Thyroid gland (tissue), 4 donors: Measurements from ENCODE around the gene TMEM38A. TPM values are rescaled to one million over a fixed set of nuclear protein-coding genes. Genes with fewer than 3 reads are reported as not detected.

Experiments used
- DNase-seq, 2 donors: peaks; one replicate each; pipeline ENCODE4 v3.0.0-alpha.2; 2019
- H3K27ac ChIP-seq, 3 donors: fragments of 200-600 bp; sonication (generic); 1 replicate in 2 of 3; 2 replicates in 1 of 3; pipeline ENCODE4 v1.5.1; 2016 to 2019; ENCODE audit warnings: mild to moderate bottlenecking in 1 of 3, moderate library complexity in 1 of 3
- H3K27me3 ChIP-seq: fragments of 200-600 bp; sonication (generic); one replicate; pipeline ENCODE4 v1.5.1; 2019
- H3K36me3 ChIP-seq, 2 donors: fragments of 200-600 bp; sonication (generic); one replicate each; pipeline ENCODE4 v1.5.1; 2016 to 2019
- H3K4me1 ChIP-seq, 2 donors: fragments of 200-600 bp; sonication (generic); one replicate each; pipeline ENCODE4 v1.5.1; 2017 to 2019
- H3K4me3 ChIP-seq, 3 donors: fragments of 200-600 bp; sonication (generic); replicated peaks in 1 of 3; 1 replicate in 2 of 3; 2 replicates in 1 of 3; pipeline ENCODE4 v1.5.1; 2016; ENCODE audit warnings: mild to moderate bottlenecking in 1 of 3
- H3K9me3 ChIP-seq: fragments of 200-600 bp; sonication (generic); one replicate; pipeline ENCODE4 v1.5.1; 2017
- POLR2A ChIP-seq, 2 donors: fragments of 450-650 bp; IDR thresholded peaks; one replicate each; pipeline ENCODE4 v1.6.1; 2017; ENCODE audit warnings: antibody characterized with exemption in 2 of 2, mild to moderate bottlenecking in 2 of 2, moderate library complexity in 1 of 2
- WGBS, 2 donors: methylation state at CpG; one replicate each; pipeline ENCODE4 v1.1.5; 2017; 5-methylcytosine and 5-hydroxymethylcytosine counted together
- intact Hi-C: fragments of 100-400 bp; cut with DNase I; formaldehyde crosslinking; loops from one replicate; pipeline ENCODE4 v1.15.1; 2023
- small RNA-seq: library from RNA; depleted of rRNA; stranded (forward); fragments of <200 nt; gene quantifications from one replicate; pipeline ENCODE3, GENCODE V24; 2016
- total RNA-seq, 4 donors: library from RNA; depleted of rRNA; stranded (reverse); fragments of >200 nt; gene quantifications; one replicate each; pipeline ENCODE4 v1.2.3, GENCODE V29; 2016
- TF ChIP-seq, protein P1 (sequence below), 6 experiments: fragments of 200-600 bp in 3 of 6; fragments of 450-650 bp in 3 of 6; sonication (generic) in 3 of 6; IDR thresholded peaks; one replicate each; pipeline ENCODE4 v1.5.1; 2016 to 2019; ENCODE audit warnings: antibody characterized with exemption in 6 of 6, mild to moderate bottlenecking in 2 of 6, inconsistent platforms in 1 of 6, moderate library complexity in 1 of 6

The TMEM38A gene
- total RNA-seq, 4 donors from 2014 or later: 3.2 to 7.8 (median 5.6) TPM

DNA sequence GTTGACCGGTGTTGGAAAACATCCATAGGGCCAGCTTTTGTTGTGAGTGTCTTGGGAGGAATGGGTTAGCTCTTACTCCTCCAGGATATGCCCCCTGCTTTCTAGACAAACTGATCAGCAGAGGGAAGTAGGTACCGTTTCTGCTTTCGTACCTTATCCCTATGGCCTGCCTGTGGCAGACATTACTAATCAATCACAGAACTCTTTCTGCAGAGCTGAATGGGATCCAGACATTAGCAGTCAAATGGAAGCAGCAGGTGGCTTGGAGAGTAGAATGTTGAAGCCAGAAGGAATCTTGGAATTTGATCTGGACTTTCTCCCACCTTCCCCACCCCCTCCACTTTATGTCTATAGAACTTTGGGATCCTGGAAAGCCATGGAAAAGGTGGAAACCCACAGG, 75.8 kb downstream of the TMEM38A start:
- Histone ChIP-seq H3K4me1 (peaks cover 8 to 11% of the 10 kb centered on the region in 2 donors), H3K36me3 (no peaks in the 10 kb centered on the region), H3K27ac (no peak overlapping the region), H3K9me3 (no peaks in the 10 kb centered on the region), H3K27me3 (no peaks in the 10 kb centered on the region), H3K4me3 (no peak overlapping the region)
- TF ChIP-seq, protein P1, sequence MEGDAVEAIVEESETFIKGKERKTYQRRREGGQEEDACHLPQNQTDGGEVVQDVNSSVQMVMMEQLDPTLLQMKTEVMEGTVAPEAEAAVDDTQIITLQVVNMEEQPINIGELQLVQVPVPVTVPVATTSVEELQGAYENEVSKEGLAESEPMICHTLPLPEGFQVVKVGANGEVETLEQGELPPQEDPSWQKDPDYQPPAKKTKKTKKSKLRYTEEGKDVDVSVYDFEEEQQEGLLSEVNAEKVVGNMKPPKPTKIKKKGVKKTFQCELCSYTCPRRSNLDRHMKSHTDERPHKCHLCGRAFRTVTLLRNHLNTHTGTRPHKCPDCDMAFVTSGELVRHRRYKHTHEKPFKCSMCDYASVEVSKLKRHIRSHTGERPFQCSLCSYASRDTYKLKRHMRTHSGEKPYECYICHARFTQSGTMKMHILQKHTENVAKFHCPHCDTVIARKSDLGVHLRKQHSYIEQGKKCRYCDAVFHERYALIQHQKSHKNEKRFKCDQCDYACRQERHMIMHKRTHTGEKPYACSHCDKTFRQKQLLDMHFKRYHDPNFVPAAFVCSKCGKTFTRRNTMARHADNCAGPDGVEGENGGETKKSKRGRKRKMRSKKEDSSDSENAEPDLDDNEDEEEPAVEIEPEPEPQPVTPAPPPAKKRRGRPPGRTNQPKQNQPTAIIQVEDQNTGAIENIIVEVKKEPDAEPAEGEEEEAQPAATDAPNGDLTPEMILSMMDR (IDR thresholded peaks at IDR 0.05): no peak
- TF ChIP-seq POLR2A (IDR thresholded peaks at IDR 0.05): no peak
- intact Hi-C loops: no loop called here
- WGBS, 2 donors: 72 to 76% methylated on average over 3 of the region's 3 CpGs
- DNase-seq: no peak

DNA sequence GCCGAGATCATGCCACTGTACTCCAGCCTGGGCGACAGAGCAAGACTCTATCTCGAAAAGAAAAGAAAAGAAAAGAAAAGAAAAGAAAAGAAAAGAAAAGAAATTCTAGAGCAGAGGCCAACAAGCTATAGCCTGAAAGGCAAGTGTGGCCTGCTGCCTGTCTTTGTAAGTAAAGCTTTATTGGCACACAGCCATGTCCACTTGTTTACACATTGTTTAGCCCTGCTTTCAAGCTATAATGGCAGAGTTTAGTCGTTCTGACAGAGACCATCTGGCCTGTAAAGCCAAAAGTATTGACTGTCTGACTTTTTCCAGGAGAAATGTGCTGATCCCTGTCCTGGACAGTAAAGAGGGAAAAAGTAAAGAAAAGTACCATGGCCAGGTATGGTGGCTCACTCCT, 77.0 kb downstream of the TMEM38A start:
- Histone ChIP-seq H3K36me3 (no peaks in the 10 kb centered on the region), H3K9me3 (no peaks in the 10 kb centered on the region), H3K27me3 (no peaks in the 10 kb centered on the region), H3K27ac (no peak overlapping the region), H3K4me1 (peaks cover 8 to 11% of the 10 kb centered on the region in 2 donors), H3K4me3 (no peak overlapping the region)
- intact Hi-C loops: no loop called here
- 68 to 71% methylated on average over 4 of the region's 4 CpGs for whole genome bisulfite sequencing, 2 donors
- no peak for DNase-seq
- TF ChIP-seq POLR2A (IDR thresholded peaks at IDR 0.05): no peak
- TF ChIP-seq, protein P1 (IDR thresholded peaks at IDR 0.05): no peak

DNA sequence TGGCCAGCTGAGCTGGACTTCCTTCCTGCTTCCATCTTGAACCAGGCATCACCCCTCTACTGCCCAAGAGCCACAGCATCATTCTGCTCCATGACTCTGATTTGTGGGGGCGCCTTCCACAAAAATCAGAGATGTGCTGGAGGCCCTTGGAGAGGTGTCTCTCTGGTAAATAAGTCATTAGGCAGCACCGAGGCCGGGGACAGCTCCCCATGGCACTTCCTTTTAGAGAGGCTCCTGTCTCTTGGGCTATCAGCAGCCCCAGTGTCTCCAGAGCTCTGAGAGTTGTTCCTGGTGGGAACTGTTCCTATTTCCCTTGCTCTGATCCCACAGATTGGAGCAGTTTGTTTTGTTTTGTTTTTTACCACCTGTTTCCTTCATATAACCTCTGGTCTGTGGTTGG, 78.6 kb downstream of the TMEM38A start:
- WGBS, 2 donors: 46 to 47% methylated on average over 3 of the region's 3 CpGs
- no peak for TF ChIP-seq POLR2A (IDR thresholded peaks at IDR 0.05)
- TF ChIP-seq, protein P1 (IDR thresholded peaks at IDR 0.05): no peak

More for the DNA sequence above, 78.6 kb downstream of the TMEM38A start:
- Histone ChIP-seq H3K9me3 (no peaks in the 10 kb centered on the region), H3K36me3 (no peaks in the 10 kb centered on the region), H3K4me3 (no peak overlapping the region), H3K27me3 (no peaks in the 10 kb centered on the region), H3K4me1 (peaks cover 2 to 4% of the 10 kb centered on the region in 2 donors), H3K27ac (no peak overlapping the region)
- DNase-seq: no peak
- intact Hi-C loops: no loop called here

Small RNA genes lying within 50 kb of the gene (small RNA-seq; reads per million reads assigned to genes)
- not detected for gene AC008737.2

Other genes with a start within 250 kb of the TMEM38A start
- 10 to 100 TPM; 24.4 to 37.4 (median 28.6) TPM for gene EPS15L1, start 189.2 kb upstream of the TMEM38A start, total RNA-seq
- gene CALR3, start 165.0 kb upstream of the TMEM38A start, total RNA-seq: under 1 TPM in 1 of 4 donors, not detected in 3; 0.58 TPM
- 10 to 100 TPM in 3 of 4 donors, 1 to 10 TPM in 1; 8.6 to 12.0 (median 10.6) TPM for gene C19orf44, start 164.7 kb upstream of the TMEM38A start, total RNA-seq
- gene CHERP, start 118.7 kb upstream of the TMEM38A start, total RNA-seq: 10 to 100 TPM in 3 of 4 donors, 1 to 10 TPM in 1; 8.1 to 15.5 (median 11.7) TPM
- 10 to 100 TPM; 33.3 to 49.3 (median 38.6) TPM for gene SLC35E1, start 88.7 kb upstream of the TMEM38A start, total RNA-seq
- gene MED26, start 32.9 kb upstream of the TMEM38A start, total RNA-seq: 10 to 100 TPM in 1 of 4 donors, 1 to 10 TPM in 3; 4.4 to 12.9 (median 8.4) TPM
- 100 to 1,000 TPM in 2 of 4 donors, 10 to 100 TPM in 2; 80.9 to 171 (median 119) TPM for gene SMIM7, start 995 bp upstream of the TMEM38A start, total RNA-seq
- gene NWD1, start 58.7 kb downstream of the TMEM38A start, total RNA-seq: 1 to 10 TPM in 2 of 4 donors, under 1 TPM in 2; 0.38 to 4.9 (median 1.3) TPM
- 10 to 100 TPM; 33.6 to 65.9 (median 47.6) TPM for gene SIN3B, start 168.3 kb downstream of the TMEM38A start, total RNA-seq
- 10 to 100 TPM in 3 of 4 donors, 1 to 10 TPM in 1; 9.9 to 44.2 (median 12.6) TPM for gene F2RL3, start 227.9 kb downstream of the TMEM38A start, total RNA-seq